22Rv1 (cell line): Measurements from ENCODE around the gene RNF182.

Source experiments
- CTCF ChIP-seq: fragments of 450-650 bp; IDR thresholded peaks from 2 replicates; pipeline ENCODE4 v1.5.1; 2017; ENCODE audit warnings: mild to moderate bottlenecking
- ZFX ChIP-seq: fragments of 450-650 bp; IDR thresholded peaks from 2 replicates; pipeline ENCODE4 v1.6.1; 2017; ENCODE audit warnings: antibody characterized with exemption, borderline replicate concordance

- no peak for TF ChIP-seq CTCF
- no peak for TF ChIP-seq ZFX
Measured at GRCh38 chr6:13926378-13926777, 1.6 kb downstream of the RNF182 start.
